SJSA1 (cell line): Measurements from ENCODE around the gene RRAGC. TPM values are rescaled to one million over a fixed set of nuclear protein-coding genes. Genes with fewer than 3 reads are reported as not detected.
"Not testable (repeated sequence)": the region's sequence is repeated elsewhere in the genome, so short reads cannot be mapped to it uniquely, and the experiment has no call there.

Experiments used
- DNase-seq, 2 experiments: peaks; one replicate each; pipeline ENCODE4 v3.0.0-alpha.2; 2015 to 2020; ENCODE audit warnings: low spot score in 2 of 2, low read depth in 1 of 2
- H3K27ac ChIP-seq: fragments of 250-450 bp; sonication (Bioruptor Pico); 2 replicates; pipeline ENCODE4 v1.5.1; 2020; ENCODE audit warnings: mild to moderate bottlenecking, moderate library complexity
- H3K27me3 ChIP-seq: fragments of 250-450 bp; sonication (Bioruptor Pico); replicated peaks from 2 replicates; pipeline ENCODE4 v1.5.1; 2020; ENCODE audit warnings: mild to moderate bottlenecking, moderate library complexity
- H3K36me3 ChIP-seq: fragments of 250-450 bp; sonication (Bioruptor Pico); 2 replicates; pipeline ENCODE4 v1.5.1; 2020; ENCODE audit warnings: mild to moderate bottlenecking
- H3K4me1 ChIP-seq: fragments of 250-450 bp; sonication (Bioruptor Pico); replicated peaks from 2 replicates; pipeline ENCODE4 v1.6.1; 2021; ENCODE audit warnings: mild to moderate bottlenecking
- H3K4me3 ChIP-seq: fragments of 250-450 bp; sonication (Bioruptor Pico); 2 replicates; pipeline ENCODE4 v1.5.1; 2020; ENCODE audit warnings: mild to moderate bottlenecking
- H3K9me3 ChIP-seq: fragments of 250-450 bp; sonication (Bioruptor Pico); replicated peaks from 2 replicates; pipeline ENCODE4 v1.5.1; 2020; ENCODE audit warnings: mild to moderate bottlenecking
- total RNA-seq: library from RNA; depleted of rRNA; stranded (reverse); fragments of >200 nt; shearing (Covaris generic); gene quantifications from 2 replicates; pipeline ENCODE4 v1.2.3, GENCODE V29; 2014

RRAGC gene
- total RNA-seq, 1 experiment from 2014 or later, result 14.2 TPM

GRCh38 chr1:38873027-38873969, 13.7 kb upstream of the RRAGC start, which contains the start of gene MYCBP:
MYCBP (minus strand) TSS chr1:38873348; CDS start chr1:38873305, 43 bp downstream.
- Histone ChIP-seq H3K9me3 (no peaks in the 10 kb centered on the region), H3K27ac (0 out of 2 replicates have a peak within 1 kb of the TSS, but pooled peaks have one; percentile 10), H3K4me1 (peaks cover 12% of the 10 kb centered on the region), H3K27me3 (no peaks in the 10 kb centered on the region), H3K36me3 (peaks cover 3% of the 10 kb centered on the region), H3K4me3 (peak within 1 kb of the TSS; percentile 70)
- DNase-seq, result peak; percentile 91 to 96

- Histone ChIP-seq H3K36me3 (peaks cover 3% of the 10 kb centered on the region), H3K9me3 (no peaks in the 10 kb centered on the region), H3K4me3 (peak overlapping the region; percentile 70), H3K27ac (0 out of 2 replicates have a peak overlapping the region, but pooled peaks have one; percentile 10), H3K4me1 (peaks cover 12% of the 10 kb centered on the region), H3K27me3 (no peaks in the 10 kb centered on the region)
- no peak for DNase-seq
Measured at GRCh38 chr1:38872401-38873026, 12.9 kb upstream of the RRAGC start.

- peaks cover 5% of the 10 kb centered on the region for H3K36me3 ChIP-seq
- H3K4me1 ChIP-seq, result peaks cover 12% of the 10 kb centered on the region
- H3K27ac ChIP-seq, result no peak overlapping the region
- H3K4me3 ChIP-seq, result no peak overlapping the region
- DNase-seq, result no peak
- no peaks in the 10 kb centered on the region for H3K27me3 ChIP-seq
- no peaks in the 10 kb centered on the region for H3K9me3 ChIP-seq
Measured at GRCh38 chr1:38870996-38871395, 11.4 kb upstream of the RRAGC start.

GRCh38 chr1:38867208-38867607, 7.6 kb upstream of the RRAGC start:
- Histone ChIP-seq H3K4me3 (no peak overlapping the region), H3K36me3 (peaks cover 18% of the 10 kb centered on the region), H3K27ac (no peak overlapping the region), H3K9me3 (no peaks in the 10 kb centered on the region), H3K27me3 (no peaks in the 10 kb centered on the region), H3K4me1 (peaks cover 6% of the 10 kb centered on the region)
- DNase-seq, result no peak

GRCh38 chr1:38865112-38865715, 5.6 kb upstream of the RRAGC start:
- Histone ChIP-seq H3K27ac (no peak overlapping the region), H3K9me3 (no peaks in the 10 kb centered on the region), H3K4me1 (peaks cover 5% of the 10 kb centered on the region), H3K4me3 (no peak overlapping the region), H3K27me3 (no peaks in the 10 kb centered on the region), H3K36me3 (peaks cover 16% of the 10 kb centered on the region)
- DNase-seq, result no peak

DNA sequence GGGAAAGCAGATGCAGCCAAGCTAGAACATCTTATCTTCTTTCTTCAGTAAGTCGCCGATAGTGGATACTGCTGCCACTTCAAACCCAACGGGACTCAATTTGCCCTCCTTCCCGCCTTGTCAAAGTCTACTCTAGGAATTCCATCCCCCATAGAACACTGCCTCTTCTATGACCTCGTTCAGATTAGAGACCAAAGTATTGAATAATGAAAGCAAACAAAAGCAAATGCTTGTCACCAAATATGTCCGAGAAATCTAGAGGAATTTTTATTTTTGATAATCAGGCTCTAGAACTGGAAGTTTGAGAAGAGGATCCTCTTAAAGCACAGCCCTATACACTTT, 853 bp upstream of the RRAGC start:
- H3K27ac ChIP-seq, result no peak overlapping the region
- H3K36me3 ChIP-seq, result peaks cover 31% of the 10 kb centered on the region
- no peaks in the 10 kb centered on the region for H3K27me3 ChIP-seq
- H3K4me1 ChIP-seq, result peaks cover 15% of the 10 kb centered on the region
- DNase-seq, result no peak
- peak overlapping the region; percentile 93 for H3K4me3 ChIP-seq
- H3K9me3 ChIP-seq, result no peaks in the 10 kb centered on the region

DNA sequence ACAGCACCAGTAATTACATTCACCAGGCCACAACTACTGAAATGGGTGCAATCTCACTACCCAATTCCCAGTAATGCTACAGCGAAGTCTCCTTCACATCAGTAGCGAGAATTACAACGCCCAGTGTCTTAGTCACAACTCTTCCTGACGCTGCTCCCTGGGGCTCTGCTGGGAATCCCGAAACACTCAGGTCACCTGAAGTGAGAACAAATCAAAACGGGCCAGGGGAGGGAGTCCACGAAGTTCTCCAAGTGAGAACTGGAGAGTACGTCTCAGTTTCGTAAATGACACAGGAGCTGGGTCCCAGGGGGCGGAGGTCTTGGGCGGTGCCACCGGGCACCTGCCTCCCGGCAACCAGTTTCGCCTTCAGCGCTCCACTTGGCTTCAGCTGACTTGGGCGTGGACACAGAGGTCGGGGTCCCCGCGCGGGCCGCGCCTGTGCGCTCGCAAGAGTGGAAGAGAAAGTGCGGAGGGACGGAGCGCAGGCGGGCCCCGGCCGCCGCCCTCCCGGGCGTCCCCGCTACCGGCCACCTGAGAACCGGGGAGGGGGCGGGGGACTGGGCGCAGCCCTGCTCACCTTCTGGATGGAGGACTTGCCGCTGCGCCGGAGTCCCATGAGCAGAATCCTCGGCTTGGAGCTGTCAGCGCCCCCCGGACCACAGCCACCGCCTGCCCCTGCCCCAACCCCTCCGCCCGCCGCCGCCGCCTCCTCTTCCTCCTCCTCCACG, 575 bp downstream of the RRAGC start:
- Histone ChIP-seq H3K4me1 (peaks cover 15% of the 10 kb centered on the region), H3K4me3 (peak overlapping the region; percentile 93), H3K27ac (0 out of 2 replicates have a peak overlapping the region, but pooled peaks have one; percentile 27), H3K36me3 (peaks cover 42% of the 10 kb centered on the region), H3K27me3 (no peaks in the 10 kb centered on the region), H3K9me3 (no peaks in the 10 kb centered on the region)
- peak; percentile 45 to 53 for DNase-seq

- Histone ChIP-seq H3K9me3 (no peaks in the 10 kb centered on the region), H3K27me3 (no peaks in the 10 kb centered on the region), H3K4me1 (peaks cover under 1% of the 10 kb centered on the region), H3K36me3 (peaks cover 46% of the 10 kb centered on the region), H3K27ac (no peak overlapping the region), H3K4me3 (no peak overlapping the region)
- no peak for DNase-seq
Measured at GRCh38 chr1:38852780-38853179, 6.8 kb downstream of the RRAGC start.

- no peaks in the 10 kb centered on the region for H3K4me1 ChIP-seq
- peaks cover 52% of the 10 kb centered on the region for H3K36me3 ChIP-seq
- no peaks in the 10 kb centered on the region for H3K9me3 ChIP-seq
- DNase-seq, result no peak
- no peaks in the 10 kb centered on the region for H3K27me3 ChIP-seq
- no peak overlapping the region for H3K4me3 ChIP-seq
- H3K27ac ChIP-seq, result no peak overlapping the region
Measured at GRCh38 chr1:38848071-38848470, 11.5 kb downstream of the RRAGC start.

DNA sequence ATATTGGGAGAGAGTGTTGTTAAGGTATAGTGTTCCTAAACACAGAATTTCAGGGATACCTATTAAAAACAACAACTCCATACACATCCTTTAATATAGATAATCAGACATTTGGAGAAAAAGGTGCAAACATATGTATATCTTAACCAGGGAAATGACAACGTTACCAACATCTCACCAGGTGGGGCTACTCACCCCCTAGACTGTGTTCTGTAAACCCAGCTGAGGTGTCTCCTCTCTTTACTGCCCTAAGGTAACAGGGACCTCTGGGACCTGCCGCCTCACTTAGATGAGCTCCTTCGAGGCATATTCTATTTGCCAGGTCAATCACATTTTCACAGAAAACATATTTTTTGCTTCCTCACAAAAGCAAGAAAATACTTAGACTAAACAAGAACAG, 13.4 kb downstream of the RRAGC start:
- DNase-seq, result no peak
- H3K27me3 ChIP-seq, result no peaks in the 10 kb centered on the region
- H3K9me3 ChIP-seq, result no peaks in the 10 kb centered on the region
- no peak overlapping the region for H3K27ac ChIP-seq
- no peak overlapping the region for H3K4me3 ChIP-seq
- no peaks in the 10 kb centered on the region for H3K4me1 ChIP-seq
- peaks cover 57% of the 10 kb centered on the region for H3K36me3 ChIP-seq

- not testable (repeated sequence) for DNase-seq
- H3K36me3 ChIP-seq, result peaks cover 54% of the 10 kb centered on the region
Measured at GRCh38 chr1:38845088-38845487, 14.5 kb downstream of the RRAGC start.

GRCh38 chr1:38840281-38840680, 19.3 kb downstream of the RRAGC start:
- Histone ChIP-seq H3K4me1 (0 out of 2 replicates have a peak, but pooled peaks cover under 1% of the 10 kb centered on the region), H3K9me3 (no peaks in the 10 kb centered on the region), H3K36me3 (peaks cover 43% of the 10 kb centered on the region), H3K27ac (no peak overlapping the region), H3K27me3 (no peaks in the 10 kb centered on the region), H3K4me3 (no peak overlapping the region)
- DNase-seq, result no peak

More at GRCh38 chr1:38845088-38845487, 14.5 kb downstream of the RRAGC start:
- H3K4me3 ChIP-seq, H3K27ac ChIP-seq, H3K4me1 ChIP-seq, H3K9me3 ChIP-seq, H3K27me3 ChIP-seq: not testable (repeated sequence)

GRCh38 chr1:38839363-38839762, 20.2 kb downstream of the RRAGC start:
- no peaks in the 10 kb centered on the region for H3K9me3 ChIP-seq
- H3K4me3 ChIP-seq, result no peak overlapping the region
- no peak overlapping the region for H3K27ac ChIP-seq
- DNase-seq, result no peak
- H3K36me3 ChIP-seq, result peaks cover 38% of the 10 kb centered on the region
- H3K27me3 ChIP-seq, result no peaks in the 10 kb centered on the region
- H3K4me1 ChIP-seq, result peaks cover 8% of the 10 kb centered on the region; the same call in 1 of the 2 replicates
